NCI-H1417 (cell line): ENCODE measurements around the gene PIK3C2B.

Experiments
- DNase-seq, 3 experiments: peaks; one replicate each; lab custom pipeline; 2025; lab: John Stamatoyannopoulos, UW

The PIK3C2B gene

DNA sequence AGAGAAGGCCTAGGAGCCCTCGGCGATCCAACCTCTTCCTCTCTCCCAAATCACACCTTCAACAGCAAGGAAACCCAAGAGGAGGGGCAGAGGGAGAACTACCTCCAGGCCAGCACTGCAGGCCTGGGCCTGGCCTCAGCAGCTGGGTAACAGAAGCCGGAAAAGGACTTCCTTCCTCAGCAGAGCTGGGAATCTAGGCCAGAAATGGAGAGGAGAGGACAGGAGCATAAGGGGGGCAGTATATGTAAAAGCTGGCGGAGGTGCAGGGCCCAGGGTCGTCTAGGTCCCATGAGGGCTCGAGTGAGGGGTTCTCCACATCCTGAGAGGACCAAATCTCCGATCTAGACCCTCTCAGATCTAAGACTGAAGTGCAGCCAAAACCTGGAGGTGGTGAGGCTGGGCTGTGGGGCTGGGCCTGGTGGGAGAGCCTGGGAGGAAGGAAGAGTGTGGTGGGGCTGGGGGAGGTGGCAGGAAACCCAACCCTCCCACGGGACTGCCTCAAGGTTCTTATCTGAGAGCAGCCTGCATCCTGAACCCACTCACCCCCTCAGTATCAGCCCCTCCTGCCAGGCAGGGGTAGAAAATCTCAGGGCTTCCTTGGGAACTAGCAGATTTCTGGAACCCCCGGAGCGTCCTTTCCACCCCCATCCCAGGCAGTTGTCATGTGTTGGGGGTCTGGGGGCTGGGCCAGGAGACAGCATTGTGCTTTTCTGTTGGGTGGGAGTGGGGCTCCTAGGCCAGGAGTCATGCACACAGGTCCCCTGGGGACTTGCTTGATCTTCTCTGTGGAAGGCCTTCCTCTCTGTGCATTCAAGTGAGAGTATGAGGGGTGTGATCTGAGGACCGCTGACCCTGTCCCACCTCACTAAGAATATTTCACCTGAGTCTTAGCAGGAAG is 33.0 kb downstream of the PIK3C2B start:
- DNase-seq = no peak

DNA sequence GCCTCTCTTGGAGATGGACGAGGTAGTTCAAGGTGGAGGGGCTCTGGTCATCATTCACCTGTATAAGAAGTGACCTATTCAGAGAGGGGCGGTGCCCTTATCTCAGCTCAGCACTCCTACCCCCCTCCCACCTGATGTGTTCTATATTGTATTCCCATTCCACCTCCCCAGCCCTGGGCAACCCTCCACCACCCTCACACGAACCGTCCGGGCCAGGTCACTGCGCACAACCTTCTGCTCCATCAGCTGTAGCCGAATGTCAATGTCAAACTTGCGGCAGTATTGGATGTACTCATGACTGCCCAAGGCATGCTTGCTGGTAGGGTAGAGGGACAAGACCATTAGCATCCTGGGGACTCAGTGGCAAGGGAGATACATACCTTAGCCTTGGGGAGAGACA is 34.3 kb downstream of the PIK3C2B start:
- DNase-seq = no peak

- DNase-seq = no peak
These were observed 34.9 kb downstream of the PIK3C2B start for GRCh38 chr1:204459706-204460105.

DNA sequence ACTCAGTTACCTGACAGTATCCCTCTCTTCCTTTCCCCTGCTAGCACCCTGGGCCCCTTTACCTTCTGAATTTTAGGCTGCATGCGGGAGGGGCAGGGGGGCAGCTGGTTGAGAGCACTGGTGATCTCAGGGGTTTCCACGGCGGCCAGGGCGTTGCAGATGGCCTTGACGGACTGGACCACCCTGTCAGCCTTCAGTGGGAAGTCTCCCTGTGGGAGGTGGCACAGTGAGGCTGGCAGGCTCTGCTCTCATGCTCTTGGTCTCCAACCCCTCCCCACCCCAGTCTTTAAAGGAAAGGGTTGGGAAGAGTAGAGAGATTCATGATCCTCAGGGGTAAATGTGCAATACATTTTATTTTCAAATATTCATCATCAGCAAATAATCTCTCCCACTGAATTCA is 36.9 kb downstream of the PIK3C2B start:
- DNase-seq = no peak

- DNase-seq = no peak
These were observed 37.7 kb downstream of the PIK3C2B start for GRCh38 chr1:204456826-204457442.

- no peak for DNase-seq
These were observed 38.8 kb downstream of the PIK3C2B start for GRCh38 chr1:204455831-204456145.

GRCh38 chr1:204455063-204455830 is 39.4 kb downstream of the PIK3C2B start:
- DNase-seq = no peak

GRCh38 chr1:204454476-204454875 is 40.1 kb downstream of the PIK3C2B start:
- no peak for DNase-seq

DNA sequence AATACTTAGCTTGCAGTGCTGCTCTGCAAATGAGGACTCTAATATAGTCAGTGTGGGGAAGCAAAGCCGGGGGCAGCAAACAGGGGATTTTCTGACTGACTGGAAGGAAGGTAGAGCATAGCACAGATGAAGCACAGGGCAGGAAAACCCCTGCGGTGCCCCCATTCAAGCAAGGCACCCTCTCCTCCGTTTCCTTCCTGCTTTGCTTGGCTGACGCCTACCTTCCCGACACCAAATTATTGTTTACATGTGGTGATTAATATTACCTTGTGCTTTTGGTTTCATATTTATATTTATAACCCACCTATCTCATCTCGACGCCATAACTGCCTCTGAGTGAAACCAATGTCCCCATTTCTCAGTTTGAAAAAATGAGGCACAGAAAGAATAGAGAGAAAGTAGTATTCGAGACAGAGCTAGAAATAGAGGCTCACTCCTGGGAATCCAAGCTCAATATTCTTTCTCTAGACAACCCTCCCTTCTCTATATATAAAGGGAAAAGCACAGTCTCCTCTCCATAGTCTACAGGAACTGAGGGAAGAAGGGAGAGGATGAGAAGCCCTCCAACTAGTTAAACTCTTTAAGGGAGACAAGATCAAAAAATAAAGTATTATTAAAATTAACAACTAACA is 41.3 kb downstream of the PIK3C2B start:
- peak in 2 of 3 experiments; percentile 54 to 74 for DNase-seq

DNA sequence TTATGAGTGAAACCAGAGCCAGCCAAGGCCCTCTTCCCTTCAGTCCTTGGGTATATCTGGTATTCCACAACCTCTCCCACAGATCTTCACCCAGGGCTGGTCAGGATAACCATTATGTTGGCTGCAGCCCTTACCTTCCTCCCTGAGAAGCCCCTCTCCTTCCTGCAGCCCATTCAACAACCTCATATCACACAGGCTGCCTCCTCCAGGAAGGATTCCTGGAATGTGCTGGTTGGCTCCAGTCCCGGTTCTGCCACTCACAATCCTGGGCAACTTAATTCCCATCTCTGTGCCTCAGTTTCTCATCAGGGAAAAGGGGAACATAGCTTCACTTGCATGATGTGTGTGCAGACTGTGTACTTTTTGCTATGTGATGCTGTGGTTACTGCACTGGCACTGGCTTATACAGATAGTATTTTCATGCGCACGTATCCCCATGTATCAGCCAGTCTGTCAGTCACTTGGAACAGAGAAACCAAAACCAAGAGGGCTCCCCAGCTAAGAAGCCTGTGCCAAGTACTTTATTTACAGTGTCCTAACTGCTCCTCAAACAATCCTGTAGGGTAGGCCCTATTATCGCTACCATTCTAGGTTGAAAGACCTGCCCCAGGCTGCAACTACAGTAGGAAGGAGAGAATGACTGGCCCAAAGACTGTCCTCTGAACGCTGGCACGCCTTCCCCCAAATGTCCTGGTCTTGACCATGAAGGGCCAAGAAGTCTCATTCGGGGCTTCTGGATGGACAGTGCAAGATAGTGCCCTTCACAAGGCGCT is 43.1 kb downstream of the PIK3C2B start:
- no peak for DNase-seq

- DNase-seq = no peak
These were observed 43.9 kb downstream of the PIK3C2B start for GRCh38 chr1:204450461-204451257.

GRCh38 chr1:204449678-204450280 is 44.8 kb downstream of the PIK3C2B start:
- DNase-seq = no peak

DNA sequence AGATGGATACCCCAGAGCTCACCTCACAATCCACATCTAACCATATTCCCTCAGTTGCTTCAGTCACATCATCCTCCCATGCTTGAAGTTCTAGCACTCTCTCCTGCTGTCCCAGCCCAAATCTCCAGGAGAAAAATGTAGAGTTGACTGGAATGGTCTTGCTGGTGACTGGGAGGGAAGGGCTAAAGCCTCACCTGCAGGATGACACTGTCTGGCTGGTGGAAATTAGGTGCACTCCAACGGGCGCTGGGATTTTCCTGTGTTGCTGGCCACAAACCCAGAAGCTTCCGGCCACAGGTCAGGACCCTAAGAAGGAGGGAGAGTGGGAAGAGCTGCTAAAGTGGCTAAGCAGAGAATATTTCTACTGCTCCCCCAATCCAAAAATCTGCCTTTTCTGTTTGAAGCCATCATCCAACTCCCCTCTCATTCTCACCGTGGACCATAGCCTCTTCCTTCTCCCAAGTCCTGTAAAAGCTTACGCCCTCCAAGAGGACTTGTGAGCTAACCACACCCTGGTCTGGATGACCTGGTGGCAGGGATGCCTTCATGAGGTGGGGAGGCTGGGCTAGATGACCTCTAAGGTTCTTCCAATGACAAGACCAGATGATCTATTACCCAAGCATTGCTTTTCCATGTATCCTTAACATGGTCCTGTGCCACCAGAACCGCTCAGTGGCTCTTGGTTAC is 45.5 kb downstream of the PIK3C2B start:
- DNase-seq = no peak

DNA sequence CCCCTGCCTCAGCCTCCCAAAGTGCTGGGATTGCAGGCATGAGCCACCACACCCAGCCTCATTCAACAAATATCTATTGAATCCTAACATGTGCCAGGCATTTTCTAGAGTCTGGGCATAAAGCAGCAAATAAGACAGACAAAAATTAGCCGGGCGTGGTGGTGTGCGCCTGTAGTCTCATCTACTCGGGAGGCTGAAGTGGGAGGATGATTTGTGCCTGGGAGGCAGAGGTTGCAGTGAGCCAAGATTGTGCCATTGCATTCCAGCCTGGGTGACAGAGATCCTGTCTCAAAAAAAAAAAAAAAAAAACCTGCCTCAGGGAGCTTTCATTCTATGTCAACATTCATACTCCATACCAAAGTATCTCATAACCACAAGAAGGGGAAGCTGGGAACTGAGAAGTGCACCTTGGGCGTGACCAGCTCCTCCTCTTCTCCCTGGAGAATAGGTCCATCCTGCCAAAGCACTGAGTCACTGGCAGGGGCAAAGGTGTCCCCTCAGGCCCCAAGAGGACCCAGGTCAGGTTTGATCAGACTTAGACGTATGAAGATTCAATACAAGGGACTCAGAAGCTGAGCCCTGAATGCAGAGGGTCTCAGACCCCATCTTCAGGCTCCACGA is 46.2 kb downstream of the PIK3C2B start:
- DNase-seq = no peak

DNA sequence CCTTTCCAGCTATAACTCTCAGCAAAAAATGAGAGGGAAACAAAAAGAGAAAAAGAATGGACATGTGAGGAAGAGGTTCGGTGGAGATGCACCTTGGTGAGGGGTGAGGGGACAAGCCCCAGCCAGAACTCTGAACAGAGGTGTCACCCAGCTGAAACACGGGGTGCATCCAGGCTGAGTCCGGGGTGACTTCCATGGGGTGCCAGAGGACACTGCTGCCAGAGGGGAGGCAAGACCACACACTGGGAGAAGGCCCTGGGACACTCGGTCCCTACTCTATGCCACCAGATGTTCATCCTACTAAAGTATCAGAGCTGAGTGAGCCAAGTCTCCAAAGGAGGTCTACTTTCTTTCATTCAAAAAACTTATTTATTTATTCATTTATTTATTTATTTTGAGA is 46.9 kb downstream of the PIK3C2B start:
- no peak for DNase-seq

DNA sequence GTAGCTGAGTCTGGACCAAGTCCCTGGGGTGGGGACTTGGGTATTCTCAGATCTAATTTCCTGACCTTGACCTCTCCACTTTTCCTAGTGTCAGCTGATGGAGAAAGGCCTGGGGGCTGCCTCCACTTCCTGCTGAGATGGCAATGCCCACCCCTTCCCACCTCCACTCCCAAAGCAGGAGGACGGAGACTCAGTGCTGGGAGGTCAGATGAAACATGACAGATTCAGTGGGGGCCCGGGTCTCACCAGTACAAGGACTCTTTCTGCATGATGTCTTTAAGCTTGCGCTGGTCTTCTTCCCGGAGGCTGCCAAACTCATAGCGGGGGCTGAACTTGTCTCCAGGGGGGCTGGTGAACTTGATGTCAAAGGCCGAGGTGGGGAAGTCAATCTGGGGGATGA is 47.4 kb downstream of the PIK3C2B start:
- no peak for DNase-seq

DNA sequence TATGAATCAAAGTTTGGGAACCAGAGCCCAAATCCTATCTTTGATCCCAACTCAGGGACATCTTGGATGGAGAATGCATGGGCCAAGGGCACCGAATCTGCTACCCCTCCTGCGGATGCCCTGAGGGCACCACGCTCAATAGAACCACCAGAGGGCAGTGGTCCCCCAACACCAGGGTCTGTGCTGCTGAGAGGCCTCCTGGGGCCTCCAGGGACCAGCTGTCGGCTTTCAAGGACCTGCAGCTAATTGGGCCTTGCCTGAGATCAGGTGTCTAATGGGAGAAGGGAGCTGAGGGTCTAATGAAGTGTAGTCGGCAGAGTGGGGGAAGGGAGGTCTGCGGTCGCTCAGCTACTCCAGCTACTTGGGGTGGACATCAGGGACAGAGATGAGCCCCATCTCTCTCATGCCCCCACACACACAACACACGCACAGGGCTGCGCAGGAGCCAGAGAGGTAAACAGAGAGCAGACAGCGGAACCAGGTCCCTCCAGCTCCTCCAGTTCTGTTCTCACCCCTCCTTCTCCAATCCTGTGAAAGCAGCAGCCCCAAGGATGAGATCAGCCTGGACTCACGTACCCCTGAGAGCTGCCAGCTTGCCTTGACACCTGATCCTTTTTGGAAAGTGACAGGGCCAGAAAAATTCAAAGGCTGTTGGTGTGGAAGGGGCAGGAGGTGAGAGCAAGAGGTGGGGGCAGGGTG is 48.0 kb downstream of the PIK3C2B start:
- DNase-seq = peak; percentile 97 to 100 (median 99)

DNA sequence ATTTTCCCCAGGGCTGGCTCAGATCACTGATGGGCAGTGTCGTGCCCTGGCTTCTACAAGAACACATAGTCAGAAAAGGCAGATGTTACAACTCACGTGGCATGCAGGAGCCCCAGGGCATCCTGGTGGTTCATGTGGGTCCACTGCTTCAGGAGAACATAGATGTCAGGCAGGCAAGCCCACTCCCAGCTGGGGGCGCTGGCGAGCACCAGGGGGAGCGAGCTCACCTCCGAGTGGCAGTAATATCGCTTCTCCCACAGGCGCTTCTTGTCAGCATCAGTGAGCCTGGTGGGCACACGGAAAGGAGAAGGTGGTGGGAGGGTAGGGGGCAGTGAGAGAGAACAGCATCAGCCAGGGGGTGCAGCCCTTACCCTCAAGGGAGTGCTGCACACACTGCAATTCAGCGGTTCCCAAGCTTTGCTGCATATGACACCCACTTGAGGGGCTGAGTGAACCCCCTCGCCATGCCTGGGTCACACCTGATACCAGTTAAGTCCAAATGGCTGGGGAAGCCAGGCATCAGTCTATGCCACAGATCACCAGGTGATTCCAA is 48.7 kb downstream of the PIK3C2B start:
- peak in 2 of 3 experiments; percentile 45 to 68 for DNase-seq
